ENCODE data around the gene PCYT2. TPM values are rescaled to one million over a fixed set of nuclear protein-coding genes. Genes with fewer than 3 reads are reported as not detected.
"Not testable (repeated sequence)": the region's sequence is repeated elsewhere in the genome, so short reads cannot be mapped to it uniquely, and the experiment has no call there.

The PCYT2 gene
- total and polyA plus RNA-seq, 9 of the 15 experiments (the other 6 are each of a cell fraction or from before 2014, with no cell fraction given), result 0.92 to 134 (median 82.5) TPM

GRCh38 chr17:81953443-81953842, 42.2 kb upstream of the PCYT2 start:
- intact Hi-C loops (cut with micrococcal nuclease), result loop anchor here (10.0 kb wide), 1 partner anchor 201 kb away; no protein-coding TSS in a partner anchor
- H3K36me3 ChIP-seq (ENCODE audit: control insufficient read depth, insufficient read depth, low read length), result peaks cover 19% of the 10 kb centered on the region; the same call in 2 of the 3 replicates
- peaks cover under 1 to 45% of the 10 kb centered on the region in 2 experiments; a peak in 4 of 5 replicates for H3K4me1 ChIP-seq (replicated peaks in 1 of 2; ENCODE audit: control insufficient read depth in 2 of 2, insufficient read depth in 2 of 2, low read length in 2 of 2)
- H3K9me3 ChIP-seq (replicated peaks; ENCODE audit: control insufficient read depth, insufficient read depth, low read depth, low read length); in situ Hi-C loops (cut with MboI); H4K20me1 ChIP-seq (replicated peaks; ENCODE audit: control insufficient read depth, insufficient read depth, low read length); H3K27me3 ChIP-seq (ENCODE audit: control insufficient read depth in 2 of 2, insufficient read depth in 2 of 2, low read length in 2 of 2); H3K4me2 ChIP-seq (ENCODE audit: insufficient read depth, low read length); H2AFZ ChIP-seq (ENCODE audit: low read depth, low read length); BruUV-seq (replicated peaks); H3K4me3 ChIP-seq; H3K27ac ChIP-seq (ENCODE audit: extremely low read depth, low read depth, low read length); H3K79me2 ChIP-seq (ENCODE audit: control insufficient read depth, insufficient read depth, low read length); H3K9ac ChIP-seq (ENCODE audit: insufficient read depth in 1 of 2, low read depth in 2 of 2, low read length in 2 of 2); H3K9me1 ChIP-seq (ENCODE audit: control insufficient read depth, insufficient read depth, low read length); DNase-seq (ENCODE audit: extremely low read depth in 1 of 4, low spot score in 3 of 4); TF ChIP-seq REST (CRISPR knock-in tag; IDR thresholded peaks at IDR 0.05; ENCODE audit: low read depth); TOE1 (CRISPR knock-in tag; IDR thresholded peaks at IDR 0.05; ENCODE audit: borderline replicate concordance, low read depth): not testable (repeated sequence)
- FAIRE-seq (peak; percentile 74), ATAC-seq (peak; percentile 67)
- CTCF ChIA-PET (ENCODE audit: low intra/inter-chr PET ratio), result interaction anchor here (0.7 to 0.9 kb wide), 3 partner anchors 43 to 220 kb away, joined by 3 to 4 read pairs (median 3); no protein-coding TSS in a partner anchor
- POLR2A ChIA-PET, result interaction anchor here (0.7 to 1.1 kb wide), 5 partner anchors 9 to 36 kb away, joined by 3 to 6 read pairs (median 3); no protein-coding TSS in a partner anchor
- WGBS (ENCODE audit: insufficient coverage, low coverage, missing lambda C conversion rate), result 31% methylated on average over 5 of the region's 5 CpGs
- TF ChIP-seq SMARCA5 (IDR thresholded peaks at IDR 0.05) (0 out of 2 replicates have a peak, but pooled peaks have one; percentile 46), CTCF (IDR thresholded peaks at IDR 0.05 in 2 of 3, conservative IDR thresholded peaks at IDR 0.05 in 1 of 3; ENCODE audit: insufficient read depth in 2 of 3, low read depth in 1 of 3, low read length in 3 of 3) (peak; percentile 14 to 35 (median 19); a peak in 2 of 6 replicates), REST (IDR thresholded peaks at IDR 0.05; ENCODE audit: borderline replicate concordance) (peak; percentile 63; the same call in 1 of the 2 replicates), CXXC5 (CRISPR knock-in tag; IDR thresholded peaks at IDR 0.05) (0 out of 2 replicates have a peak, but pooled peaks have one; percentile 20), TOE1 (IDR thresholded peaks at IDR 0.05; ENCODE audit: borderline replicate concordance) (0 out of 2 replicates have a peak, but pooled peaks have one; percentile 21), ARID2 (IDR thresholded peaks at IDR 0.05) (peak; percentile 71; the same call in 1 of the 2 replicates), TFAP4 (CRISPR knock-in tag; IDR thresholded peaks at IDR 0.05; ENCODE audit: borderline replicate concordance) (0 out of 2 replicates have a peak, but pooled peaks have one; percentile 17), BCOR (IDR thresholded peaks at IDR 0.05) (peak; percentile 71), STAG1 (CRISPR knock-in tag; IDR thresholded peaks at IDR 0.05; ENCODE audit: borderline replicate concordance) (peak; percentile 43; the same call in 1 of the 2 replicates), CC2D1A (IDR thresholded peaks at IDR 0.05) (peak; percentile 78)
